HL-60 (cell line): ENCODE data around the gene ANAPC15.

Source experiments
- DNase-seq, 2 experiments: peaks; one replicate each; pipeline ENCODE4 v3.0.0-alpha.2; 2010 to 2020; ENCODE audit warnings: low read depth in 1 of 2, low spot score in 1 of 2
- H3K27ac ChIP-seq: fragments of 250-450 bp; sonication (Bioruptor Pico); replicated peaks from 2 replicates; pipeline ENCODE4 v1.5.1; 2020; ENCODE audit warnings: mild to moderate bottlenecking, moderate library complexity
- H3K27me3 ChIP-seq: fragments of 250-450 bp; sonication (Bioruptor Pico); 2 replicates; pipeline ENCODE4 v1.5.1; 2021; ENCODE audit warnings: mild to moderate bottlenecking, moderate library complexity; ENCODE audit not compliant: insufficient read depth, poor library complexity, severe bottlenecking
- H3K4me3 ChIP-seq: replicated peaks from 2 replicates; pipeline ENCODE4 v1.5.1; 2011; ENCODE audit warnings: mild to moderate bottlenecking, control low read depth, low read length; ENCODE audit not compliant: insufficient read depth
- CTCF ChIP-seq: IDR thresholded peaks from one replicate; pipeline ENCODE4 v1.5.1; 2011; ENCODE audit warnings: low read length, control low read depth, inconsistent platforms; ENCODE audit not compliant: insufficient read depth
- GABPA ChIP-seq: IDR thresholded peaks from 2 replicates; pipeline ENCODE4 v1.6.1; 2012; ENCODE audit warnings: low read depth
- POLR2AphosphoS5 ChIP-seq: IDR thresholded peaks from 2 replicates; pipeline ENCODE4 v1.6.1; 2012; ENCODE audit warnings: low read depth
- SPI1 ChIP-seq: IDR thresholded peaks from 2 replicates; pipeline ENCODE4 v1.6.1; 2012; ENCODE audit warnings: low read depth, mild to moderate bottlenecking, borderline replicate concordance
- microRNA-seq: library from miRNA; unstranded; fragments of <30 nt; microRNA quantifications from one replicate; pipeline ENCODE4, GENCODE V29; 2018
- TF ChIP-seq, protein P1 (sequence below): IDR thresholded peaks from 2 replicates; pipeline ENCODE4 v1.6.1; 2012; ENCODE audit warnings: low read depth; ENCODE audit not compliant: insufficient replicate concordance

The ANAPC15 gene

GRCh38 chr11:72066855-72067254 lies 45.6 kb downstream of the ANAPC15 start:
- Histone ChIP-seq H3K27me3 (no peaks in the 10 kb centered on the region), H3K27ac (no peak overlapping the region), H3K4me3 (no peak overlapping the region)
- DNase-seq: no peak
- TF ChIP-seq SPI1 (no peak), POLR2AphosphoS5 (no peak)

GRCh38 chr11:72061739-72062396 lies 50.6 kb downstream of the ANAPC15 start:
- Histone ChIP-seq H3K27me3 (no peaks in the 10 kb centered on the region), H3K4me3 (no peak overlapping the region), H3K27ac (no peak overlapping the region)
- no peak for TF ChIP-seq SPI1
- TF ChIP-seq CTCF: no peak
- TF ChIP-seq POLR2AphosphoS5: no peak
- no peak for TF ChIP-seq GABPA
- TF ChIP-seq, protein P1, sequence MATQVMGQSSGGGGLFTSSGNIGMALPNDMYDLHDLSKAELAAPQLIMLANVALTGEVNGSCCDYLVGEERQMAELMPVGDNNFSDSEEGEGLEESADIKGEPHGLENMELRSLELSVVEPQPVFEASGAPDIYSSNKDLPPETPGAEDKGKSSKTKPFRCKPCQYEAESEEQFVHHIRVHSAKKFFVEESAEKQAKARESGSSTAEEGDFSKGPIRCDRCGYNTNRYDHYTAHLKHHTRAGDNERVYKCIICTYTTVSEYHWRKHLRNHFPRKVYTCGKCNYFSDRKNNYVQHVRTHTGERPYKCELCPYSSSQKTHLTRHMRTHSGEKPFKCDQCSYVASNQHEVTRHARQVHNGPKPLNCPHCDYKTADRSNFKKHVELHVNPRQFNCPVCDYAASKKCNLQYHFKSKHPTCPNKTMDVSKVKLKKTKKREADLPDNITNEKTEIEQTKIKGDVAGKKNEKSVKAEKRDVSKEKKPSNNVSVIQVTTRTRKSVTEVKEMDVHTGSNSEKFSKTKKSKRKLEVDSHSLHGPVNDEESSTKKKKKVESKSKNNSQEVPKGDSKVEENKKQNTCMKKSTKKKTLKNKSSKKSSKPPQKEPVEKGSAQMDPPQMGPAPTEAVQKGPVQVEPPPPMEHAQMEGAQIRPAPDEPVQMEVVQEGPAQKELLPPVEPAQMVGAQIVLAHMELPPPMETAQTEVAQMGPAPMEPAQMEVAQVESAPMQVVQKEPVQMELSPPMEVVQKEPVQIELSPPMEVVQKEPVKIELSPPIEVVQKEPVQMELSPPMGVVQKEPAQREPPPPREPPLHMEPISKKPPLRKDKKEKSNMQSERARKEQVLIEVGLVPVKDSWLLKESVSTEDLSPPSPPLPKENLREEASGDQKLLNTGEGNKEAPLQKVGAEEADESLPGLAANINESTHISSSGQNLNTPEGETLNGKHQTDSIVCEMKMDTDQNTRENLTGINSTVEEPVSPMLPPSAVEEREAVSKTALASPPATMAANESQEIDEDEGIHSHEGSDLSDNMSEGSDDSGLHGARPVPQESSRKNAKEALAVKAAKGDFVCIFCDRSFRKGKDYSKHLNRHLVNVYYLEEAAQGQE: no peak
- no peak for DNase-seq

Small RNAs within 50 kb of the gene (microRNA-seq; reads per million reads assigned to microRNA genes)
- gene MIR3165: 4.8 reads per million, percentile 14 among the genes with 10 or more reads in this experiment
